ENCODE results near the gene CERS1.

CERS1 gene

GRCh38 chr19:18910801-18911436 lies 15.0 kb upstream of the CERS1 start:
- TF ChIP-seq ZNF565 (CRISPR knock-in tag; conservative IDR thresholded peaks at IDR 0.05; ENCODE audit: low read depth) = no peak
- TF ChIP-seq PPARA (CRISPR knock-in tag; IDR thresholded peaks at IDR 0.05; ENCODE audit: borderline replicate concordance) = no peak
- no peak for TF ChIP-seq TSHZ2 (CRISPR knock-in tag; IDR thresholded peaks at IDR 0.05)
- TF ChIP-seq ZNF8 (CRISPR knock-in tag; IDR thresholded peaks at IDR 0.05) = no peak
- no peak for TF ChIP-seq PATZ1 (CRISPR knock-in tag; IDR thresholded peaks at IDR 0.05; ENCODE audit: borderline replicate concordance)
- TF ChIP-seq ISL1 (CRISPR knock-in tag; IDR thresholded peaks at IDR 0.05) = no peak
- TF ChIP-seq OSR1 (CRISPR knock-in tag; IDR thresholded peaks at IDR 0.05) = no peak
- TF ChIP-seq CSRNP3 (CRISPR knock-in tag; IDR thresholded peaks at IDR 0.05) = no peak
- no peak for TF ChIP-seq GLIS3 (CRISPR knock-in tag; IDR thresholded peaks at IDR 0.05)
- TF ChIP-seq ZC3H10 (CRISPR knock-in tag; IDR thresholded peaks at IDR 0.05) = no peak
- no peak for TF ChIP-seq CREB5 (CRISPR knock-in tag; IDR thresholded peaks at IDR 0.05; ENCODE audit: low read depth)
- TF ChIP-seq RARB (CRISPR knock-in tag; IDR thresholded peaks at IDR 0.05) = no peak
- no peak for TF ChIP-seq POU6F1 (CRISPR knock-in tag; IDR thresholded peaks at IDR 0.05; ENCODE audit: borderline replicate concordance, low read depth)
- no peak for TF ChIP-seq ARNTL (CRISPR knock-in tag; IDR thresholded peaks at IDR 0.05; ENCODE audit: borderline replicate concordance, low read depth)
- TF ChIP-seq TOX (CRISPR knock-in tag; IDR thresholded peaks at IDR 0.05; ENCODE audit: borderline replicate concordance) = no peak
- TF ChIP-seq BACH2 (CRISPR knock-in tag; IDR thresholded peaks at IDR 0.05; ENCODE audit: borderline replicate concordance) = no peak
- TF ChIP-seq ZFP30 (CRISPR knock-in tag; IDR thresholded peaks at IDR 0.05) = no peak
- no peak for ATAC-seq

- TF ChIP-seq TSHZ2 (CRISPR knock-in tag; IDR thresholded peaks at IDR 0.05) (no peak), ZNF70 (CRISPR knock-in tag; IDR thresholded peaks at IDR 0.05) (no peak), CSRNP3 (CRISPR knock-in tag; IDR thresholded peaks at IDR 0.05) (no peak), BACH2 (CRISPR knock-in tag; IDR thresholded peaks at IDR 0.05; ENCODE audit: borderline replicate concordance) (no peak), ESRRG (CRISPR knock-in tag; IDR thresholded peaks at IDR 0.05) (no peak), CSDC2 (CRISPR knock-in tag; IDR thresholded peaks at IDR 0.05) (no peak)
- no peak for ATAC-seq
Measured at GRCh38 chr19:18910010-18910409, 14.1 kb upstream of the CERS1 start.
